GM20431 (cell line): ENCODE data around the gene EVI2B.
"Not testable (repeated sequence)": the region's sequence is repeated elsewhere in the genome, so short reads cannot be mapped to it uniquely, and the experiment has no call there.

Experiments
- in situ Hi-C: fragments of 300-500 bp; cut with MseI, MboI; formaldehyde crosslinking; loops from one replicate; pipeline ENCODE4 v1.15.0; 2020; ENCODE audit warnings: low sequenced_read_pairs; ENCODE audit not compliant: unreplicated experiment

EVI2B gene

GRCh38 chr17:31273516-31273915 lies 40.3 kb downstream of the EVI2B start:
- in situ Hi-C loops = no loop called here

GRCh38 chr17:31272803-31273202 lies 41.1 kb downstream of the EVI2B start:
- in situ Hi-C loops = no loop called here

GRCh38 chr17:31272236-31272635 lies 41.6 kb downstream of the EVI2B start:
- in situ Hi-C loops = no loop called here

- in situ Hi-C loops = no loop called here
Observed at GRCh38 chr17:31269578-31269983, 44.3 kb downstream of the EVI2B start.

- in situ Hi-C loops = no loop called here
Observed at GRCh38 chr17:31269036-31269577, 44.7 kb downstream of the EVI2B start.

- in situ Hi-C loops = no loop called here
Observed at GRCh38 chr17:31266042-31266441, 47.8 kb downstream of the EVI2B start.

- in situ Hi-C loops = not testable (repeated sequence)
Observed at GRCh38 chr17:31262923-31263322, 50.9 kb downstream of the EVI2B start.

- in situ Hi-C loops = no loop called here
Observed at GRCh38 chr17:31261601-31262000, 52.3 kb downstream of the EVI2B start.

GRCh38 chr17:31260151-31260550 lies 53.7 kb downstream of the EVI2B start:
- in situ Hi-C loops = no loop called here

GRCh38 chr17:31256936-31257335 lies 56.9 kb downstream of the EVI2B start:
- in situ Hi-C loops = no loop called here

- in situ Hi-C loops = no loop called here
Observed at GRCh38 chr17:31254654-31255053, 59.2 kb downstream of the EVI2B start.
